Stimulated activated CD4-positive, alpha-beta T cell treated with anti-CD3 and anti-CD28 coated beads, Interleukin-15, amount 100 ng/mL, for 1 hour (primary cell): Measurements from ENCODE around the gene EPX.
A peak's percentile ranks its signal among the peaks of the same experiment; 100 is the strongest.

ENCODE experiments used
- DNase-seq, 2 donors: peaks; one replicate each; pipeline ENCODE4 v3.0.0-alpha.2; 2020; ENCODE audit warnings: low read depth in 1 of 2, low spot score in 1 of 2

The EPX gene

DNA sequence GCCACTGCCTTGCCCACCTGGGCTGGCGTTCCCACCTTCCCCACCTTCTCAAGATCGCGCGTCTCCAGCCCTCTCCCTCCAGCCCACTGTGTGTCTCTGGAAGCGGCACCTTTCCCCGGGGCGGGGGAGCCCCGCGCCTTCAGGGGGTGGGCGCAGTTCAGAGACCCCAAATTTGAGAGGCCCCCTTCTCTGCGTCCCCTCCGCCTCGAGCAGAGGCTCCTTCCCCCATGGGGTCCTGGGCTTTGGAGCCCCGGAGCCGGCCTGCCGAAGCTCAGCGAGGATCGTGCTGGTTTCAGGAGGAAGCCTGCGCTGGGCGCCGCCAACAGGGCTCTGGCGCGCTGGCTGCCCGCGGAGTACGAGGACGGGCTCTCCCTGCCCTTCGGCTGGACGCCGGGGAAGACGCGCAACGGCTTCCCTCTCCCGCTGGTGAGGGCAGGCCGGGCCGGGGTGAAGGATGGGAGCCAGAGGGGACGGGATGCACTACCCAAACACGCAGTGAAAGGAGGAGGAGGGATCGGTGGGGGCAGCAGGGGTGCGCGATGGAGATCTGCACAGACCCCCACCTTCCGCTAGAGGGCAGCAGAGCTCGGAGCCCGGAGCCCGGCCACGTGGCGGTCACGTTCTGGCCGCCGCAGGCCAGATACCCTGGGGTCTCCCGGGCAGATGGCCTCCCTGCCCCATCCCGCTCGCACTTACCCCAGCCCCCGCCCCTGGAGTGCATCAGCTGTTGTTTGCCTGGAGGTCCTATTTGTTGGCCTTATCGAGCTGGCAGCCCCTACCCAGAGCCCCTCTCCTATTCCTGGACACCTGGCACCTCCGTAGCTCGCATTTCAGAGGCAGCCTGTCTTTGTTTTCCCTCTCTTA lies 57.0 kb downstream of the EPX start:
- DNase-seq: peak; percentile 57 to 68

DNA sequence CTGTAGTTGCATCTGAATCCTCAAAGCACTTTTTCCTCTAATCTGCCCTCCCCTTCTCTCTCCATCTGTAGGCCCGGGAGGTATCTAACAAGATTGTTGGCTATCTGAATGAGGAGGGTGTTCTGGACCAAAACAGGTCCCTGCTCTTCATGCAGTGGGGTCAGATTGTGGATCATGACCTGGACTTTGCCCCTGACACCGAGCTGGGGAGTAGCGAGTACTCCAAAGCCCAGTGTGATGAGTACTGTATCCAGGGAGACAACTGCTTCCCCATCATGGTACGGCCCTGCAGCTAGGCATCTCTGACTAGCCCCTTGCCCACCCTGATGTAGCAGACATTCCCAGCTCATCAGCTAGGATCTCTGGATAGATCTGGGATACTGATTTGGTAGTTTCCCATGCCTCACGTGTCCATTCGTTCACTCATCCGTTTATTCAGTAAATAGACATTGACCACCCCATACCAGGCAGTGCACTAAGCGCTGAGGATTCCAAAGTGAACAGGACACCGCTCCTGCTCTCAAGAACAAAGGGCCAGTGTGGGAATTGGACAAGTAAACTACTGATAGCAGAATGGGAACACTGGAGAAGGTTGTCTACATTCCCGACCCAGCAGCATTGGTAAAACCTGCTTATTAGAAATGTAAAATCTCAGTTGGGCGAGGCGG lies 58.0 kb downstream of the EPX start:
- DNase-seq: no peak

DNA sequence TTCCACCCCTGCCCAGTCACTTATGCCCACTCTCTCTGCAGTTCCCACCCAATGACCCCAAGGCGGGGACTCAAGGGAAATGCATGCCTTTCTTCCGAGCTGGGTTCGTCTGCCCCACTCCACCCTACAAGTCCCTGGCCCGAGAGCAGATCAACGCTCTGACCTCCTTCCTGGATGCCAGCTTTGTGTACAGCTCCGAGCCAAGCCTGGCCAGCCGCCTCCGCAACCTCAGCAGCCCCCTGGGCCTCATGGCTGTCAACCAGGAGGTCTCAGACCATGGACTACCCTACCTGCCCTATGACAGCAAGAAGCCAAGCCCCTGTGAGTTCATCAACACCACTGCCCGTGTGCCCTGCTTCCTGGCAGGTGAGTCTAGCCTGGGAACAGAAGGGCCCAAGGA lies 59.6 kb downstream of the EPX start:
- no peak for DNase-seq

DNA sequence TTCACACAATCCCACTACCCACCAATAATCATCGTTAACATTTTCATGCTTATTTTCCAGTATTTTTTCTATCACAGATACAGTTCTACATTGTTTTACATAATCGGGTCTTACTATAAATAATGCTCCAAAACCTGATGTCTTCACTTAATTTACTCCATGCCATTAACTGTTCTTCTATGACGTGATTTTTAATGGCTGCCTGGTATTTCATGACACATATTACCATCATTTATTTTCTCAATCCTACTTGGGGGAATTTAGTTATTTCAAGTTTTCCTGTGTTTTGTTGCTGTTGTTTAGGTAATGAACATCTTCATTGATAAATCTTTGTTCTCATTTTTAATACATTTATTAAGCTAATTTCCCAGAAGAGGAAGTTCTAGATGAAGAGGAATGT lies 60.6 kb downstream of the EPX start:
- DNase-seq: no peak
